Neural cell (in vitro differentiated cells): ENCODE results near the gene OTOF.

Experiments
- EP300 ChIP-seq: fragments of 450-650 bp; conservative IDR thresholded peaks from 2 replicates; pipeline ENCODE4 v1.6.1; 2014; ENCODE audit warnings: antibody characterized with exemption, mild to moderate bottlenecking, moderate library complexity; ENCODE audit not compliant: poor library complexity, severe bottlenecking
- TF ChIP-seq, protein P1 (sequence below): IDR thresholded peaks from 2 replicates; pipeline ENCODE4 v1.6.1; 2012; ENCODE audit warnings: borderline replicate concordance
- TF ChIP-seq, protein P2 (sequence below): fragments of 450-650 bp; IDR thresholded peaks from 2 replicates; pipeline ENCODE4 v1.5.1; 2014; ENCODE audit warnings: antibody characterized with exemption, mild to moderate bottlenecking, moderate library complexity; ENCODE audit not compliant: poor library complexity, severe bottlenecking

DNA sequence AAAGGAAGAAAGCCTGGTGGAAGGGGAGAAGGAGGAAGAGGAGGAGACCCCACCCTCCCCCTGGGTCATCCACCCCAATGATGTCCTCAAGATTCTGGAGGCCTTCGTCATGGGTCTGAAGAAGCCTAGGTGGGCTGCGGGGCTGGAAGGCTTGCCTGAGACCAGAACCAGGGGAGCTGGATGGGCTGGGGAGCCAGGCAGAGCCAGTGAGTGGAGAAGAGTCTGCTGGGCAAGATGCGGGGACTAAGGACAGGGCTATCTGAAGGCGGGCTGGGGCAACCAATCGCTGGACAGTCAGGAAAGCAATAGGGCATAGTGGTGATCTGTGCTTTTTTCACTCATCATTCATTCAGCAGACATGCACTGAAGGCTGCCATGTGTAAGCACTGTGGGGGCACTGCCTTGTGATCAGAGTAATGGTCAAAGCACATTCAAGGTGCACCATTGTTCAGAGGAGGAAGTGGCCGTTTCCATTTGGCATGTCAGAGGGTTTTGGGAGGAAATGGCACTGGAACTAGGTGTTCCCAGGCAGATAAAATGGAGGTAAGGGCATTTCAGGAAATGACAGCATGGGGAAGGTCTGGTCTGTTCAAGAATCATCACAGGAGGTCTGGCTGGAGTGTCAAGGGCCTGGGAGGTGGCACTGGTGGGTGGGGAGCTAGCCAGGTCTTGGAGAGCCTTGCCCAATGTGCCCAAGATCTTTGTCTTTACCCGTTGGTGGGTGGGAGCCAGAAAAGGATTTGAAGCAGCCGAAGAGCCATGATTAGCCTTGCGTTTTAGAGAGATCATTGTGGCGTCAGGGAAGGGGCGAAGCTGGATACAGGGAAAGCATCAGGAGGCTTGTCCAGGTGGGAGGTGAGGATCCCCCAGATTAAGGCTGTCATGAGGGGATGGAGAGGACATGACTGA lies 24.2 kb downstream of the OTOF start:
- TF ChIP-seq, protein P1, sequence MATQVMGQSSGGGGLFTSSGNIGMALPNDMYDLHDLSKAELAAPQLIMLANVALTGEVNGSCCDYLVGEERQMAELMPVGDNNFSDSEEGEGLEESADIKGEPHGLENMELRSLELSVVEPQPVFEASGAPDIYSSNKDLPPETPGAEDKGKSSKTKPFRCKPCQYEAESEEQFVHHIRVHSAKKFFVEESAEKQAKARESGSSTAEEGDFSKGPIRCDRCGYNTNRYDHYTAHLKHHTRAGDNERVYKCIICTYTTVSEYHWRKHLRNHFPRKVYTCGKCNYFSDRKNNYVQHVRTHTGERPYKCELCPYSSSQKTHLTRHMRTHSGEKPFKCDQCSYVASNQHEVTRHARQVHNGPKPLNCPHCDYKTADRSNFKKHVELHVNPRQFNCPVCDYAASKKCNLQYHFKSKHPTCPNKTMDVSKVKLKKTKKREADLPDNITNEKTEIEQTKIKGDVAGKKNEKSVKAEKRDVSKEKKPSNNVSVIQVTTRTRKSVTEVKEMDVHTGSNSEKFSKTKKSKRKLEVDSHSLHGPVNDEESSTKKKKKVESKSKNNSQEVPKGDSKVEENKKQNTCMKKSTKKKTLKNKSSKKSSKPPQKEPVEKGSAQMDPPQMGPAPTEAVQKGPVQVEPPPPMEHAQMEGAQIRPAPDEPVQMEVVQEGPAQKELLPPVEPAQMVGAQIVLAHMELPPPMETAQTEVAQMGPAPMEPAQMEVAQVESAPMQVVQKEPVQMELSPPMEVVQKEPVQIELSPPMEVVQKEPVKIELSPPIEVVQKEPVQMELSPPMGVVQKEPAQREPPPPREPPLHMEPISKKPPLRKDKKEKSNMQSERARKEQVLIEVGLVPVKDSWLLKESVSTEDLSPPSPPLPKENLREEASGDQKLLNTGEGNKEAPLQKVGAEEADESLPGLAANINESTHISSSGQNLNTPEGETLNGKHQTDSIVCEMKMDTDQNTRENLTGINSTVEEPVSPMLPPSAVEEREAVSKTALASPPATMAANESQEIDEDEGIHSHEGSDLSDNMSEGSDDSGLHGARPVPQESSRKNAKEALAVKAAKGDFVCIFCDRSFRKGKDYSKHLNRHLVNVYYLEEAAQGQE = no peak
- no peak for TF ChIP-seq EP300
- TF ChIP-seq, protein P2, sequence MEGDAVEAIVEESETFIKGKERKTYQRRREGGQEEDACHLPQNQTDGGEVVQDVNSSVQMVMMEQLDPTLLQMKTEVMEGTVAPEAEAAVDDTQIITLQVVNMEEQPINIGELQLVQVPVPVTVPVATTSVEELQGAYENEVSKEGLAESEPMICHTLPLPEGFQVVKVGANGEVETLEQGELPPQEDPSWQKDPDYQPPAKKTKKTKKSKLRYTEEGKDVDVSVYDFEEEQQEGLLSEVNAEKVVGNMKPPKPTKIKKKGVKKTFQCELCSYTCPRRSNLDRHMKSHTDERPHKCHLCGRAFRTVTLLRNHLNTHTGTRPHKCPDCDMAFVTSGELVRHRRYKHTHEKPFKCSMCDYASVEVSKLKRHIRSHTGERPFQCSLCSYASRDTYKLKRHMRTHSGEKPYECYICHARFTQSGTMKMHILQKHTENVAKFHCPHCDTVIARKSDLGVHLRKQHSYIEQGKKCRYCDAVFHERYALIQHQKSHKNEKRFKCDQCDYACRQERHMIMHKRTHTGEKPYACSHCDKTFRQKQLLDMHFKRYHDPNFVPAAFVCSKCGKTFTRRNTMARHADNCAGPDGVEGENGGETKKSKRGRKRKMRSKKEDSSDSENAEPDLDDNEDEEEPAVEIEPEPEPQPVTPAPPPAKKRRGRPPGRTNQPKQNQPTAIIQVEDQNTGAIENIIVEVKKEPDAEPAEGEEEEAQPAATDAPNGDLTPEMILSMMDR = no peak
